ENCODE data around the gene PPM1K.

Gene PPM1K

DNA sequence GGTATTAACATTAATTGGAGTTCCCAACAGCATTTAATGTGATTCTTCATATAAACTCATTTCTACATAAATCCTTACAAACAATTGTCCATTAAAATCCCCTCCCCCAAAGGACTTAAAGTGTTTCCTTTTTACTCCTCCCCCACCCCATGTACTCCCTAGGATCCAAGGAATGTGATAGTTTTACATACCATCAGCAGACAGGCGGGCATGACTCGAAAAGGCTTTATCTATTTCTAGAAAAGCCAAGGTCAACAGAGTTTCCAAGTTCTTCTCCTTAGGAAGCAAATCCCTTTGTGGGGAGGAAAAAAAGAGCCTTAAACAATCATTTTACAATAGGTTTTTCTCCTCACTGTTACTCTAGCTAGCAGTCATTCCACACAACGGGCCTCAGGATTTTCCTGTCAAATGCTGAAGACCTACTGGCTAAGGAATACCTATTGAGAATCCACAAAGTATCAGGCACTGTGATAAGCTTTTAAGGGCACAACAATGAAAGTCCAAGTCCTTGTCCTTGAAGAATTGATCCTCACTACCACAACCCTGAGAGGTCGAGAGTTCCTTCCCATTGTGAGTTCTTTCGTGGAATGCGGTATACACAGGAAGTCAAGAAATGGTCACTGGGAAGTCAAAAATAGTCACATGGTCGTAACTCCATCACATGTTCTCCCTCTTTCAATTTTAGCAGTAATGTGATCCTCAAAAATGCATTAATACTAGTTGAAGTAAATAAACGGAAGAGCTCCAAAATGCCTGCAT is 7.2 kb downstream of the PPM1K start:
- no peak for DNase-seq (ENCODE audit: low read depth)

DNA sequence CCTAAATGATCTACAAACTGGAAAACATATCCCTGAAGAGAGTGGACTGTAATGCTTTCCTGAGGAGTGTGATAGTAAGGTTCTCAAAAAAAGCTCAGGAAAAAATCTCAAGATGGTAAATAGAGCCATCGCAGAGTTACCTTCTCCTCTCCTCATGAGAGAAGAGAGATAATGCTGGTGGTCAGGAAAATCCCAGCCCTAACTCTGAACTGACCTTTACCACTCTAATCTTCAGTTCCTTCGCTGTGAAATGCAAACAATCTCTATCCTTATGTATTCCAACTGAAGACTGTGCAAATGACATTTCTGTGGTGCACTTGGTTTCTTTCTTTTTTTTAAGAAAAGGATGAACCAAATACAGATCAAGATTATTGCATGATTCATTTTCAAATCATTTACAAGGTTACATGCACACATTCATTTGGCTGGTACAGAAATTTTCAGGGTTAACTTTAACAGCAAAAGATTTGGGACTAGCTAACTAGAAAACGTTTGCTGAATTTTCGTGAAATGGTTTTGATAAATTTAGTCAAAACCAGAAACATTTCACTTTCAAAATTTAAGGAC is 8.3 kb downstream of the PPM1K start:
- DNase-seq (ENCODE audit: low read depth), result no peak

DNA sequence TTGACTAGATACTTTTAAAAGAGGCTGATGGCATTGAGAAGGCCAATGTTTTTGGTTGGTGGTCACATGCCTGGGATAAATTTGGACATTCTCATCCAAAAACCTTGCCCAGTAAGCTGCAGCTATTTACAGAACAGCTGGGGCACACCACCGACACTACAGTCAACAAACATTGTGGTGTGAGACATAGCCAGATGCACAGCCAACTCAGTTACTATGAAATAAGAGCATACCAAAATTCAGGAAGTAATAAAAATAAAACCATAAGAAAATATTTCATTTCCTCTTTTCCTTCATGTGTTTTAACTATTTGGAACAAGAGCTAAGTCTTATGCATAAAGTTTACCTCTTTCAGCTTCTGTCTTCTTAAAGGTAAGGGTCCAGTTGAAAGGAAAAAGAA is 8.8 kb downstream of the PPM1K start:
- DNase-seq (ENCODE audit: low read depth), result no peak

- no peak for DNase-seq (ENCODE audit: low read depth)
Measured at GRCh38 chr4:88268913-88269312, 15.4 kb downstream of the PPM1K start.

GRCh38 chr4:88264336-88264735 is 20.0 kb downstream of the PPM1K start:
- no peak for DNase-seq (ENCODE audit: low read depth)

- no peak for DNase-seq (ENCODE audit: low read depth)
Measured at GRCh38 chr4:88257726-88258125, 26.6 kb downstream of the PPM1K start.

DNA sequence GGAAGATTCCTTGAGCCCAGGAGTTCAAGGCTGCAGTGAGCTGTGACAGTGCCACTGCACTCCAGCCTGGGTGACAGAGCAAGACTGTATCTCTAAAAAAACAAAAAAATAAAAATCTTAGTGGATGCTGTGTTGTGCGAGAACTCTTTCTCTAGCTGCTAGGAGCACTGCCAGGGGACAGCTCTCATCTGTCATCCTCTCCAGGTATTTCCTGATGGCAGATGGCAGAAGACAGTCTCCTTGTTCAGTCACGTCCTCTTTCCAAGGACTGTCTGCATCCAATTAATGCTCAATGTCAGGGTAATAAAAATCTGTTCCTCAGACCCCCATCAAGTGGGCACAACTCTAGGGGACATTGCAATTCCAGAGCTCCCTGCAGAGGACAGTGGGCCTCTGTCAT is 29.2 kb downstream of the PPM1K start:
- no peak for DNase-seq (ENCODE audit: low read depth)

GRCh38 chr4:88251924-88252323 is 32.4 kb downstream of the PPM1K start:
- no peak for DNase-seq (ENCODE audit: low read depth)

GRCh38 chr4:88247148-88247547 is 37.2 kb downstream of the PPM1K start:
- no peak for DNase-seq (ENCODE audit: low read depth)

DNA sequence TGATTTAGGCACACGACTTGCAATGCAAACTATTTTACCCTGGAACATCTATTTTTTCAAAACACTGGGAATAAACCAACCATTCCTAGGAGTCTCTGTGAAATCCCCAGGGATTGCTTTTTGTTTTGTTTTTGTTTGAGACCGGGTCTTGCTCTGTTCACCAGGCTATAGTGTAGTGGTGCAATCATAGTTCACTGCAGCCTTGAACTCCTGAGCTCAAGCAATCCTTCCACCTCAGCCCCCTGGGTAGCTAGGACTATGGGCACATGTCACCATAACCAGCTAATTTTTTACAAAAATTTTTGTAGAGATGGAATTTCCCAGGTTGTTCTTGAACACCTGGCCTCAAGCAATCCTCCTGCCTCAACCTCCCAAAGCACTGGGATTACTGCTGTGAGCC is 37.8 kb downstream of the PPM1K start:
- no peak for DNase-seq (ENCODE audit: low read depth)

GRCh38 chr4:88244816-88245579 is 39.4 kb downstream of the PPM1K start:
- DNase-seq (ENCODE audit: low read depth), result no peak

DNA sequence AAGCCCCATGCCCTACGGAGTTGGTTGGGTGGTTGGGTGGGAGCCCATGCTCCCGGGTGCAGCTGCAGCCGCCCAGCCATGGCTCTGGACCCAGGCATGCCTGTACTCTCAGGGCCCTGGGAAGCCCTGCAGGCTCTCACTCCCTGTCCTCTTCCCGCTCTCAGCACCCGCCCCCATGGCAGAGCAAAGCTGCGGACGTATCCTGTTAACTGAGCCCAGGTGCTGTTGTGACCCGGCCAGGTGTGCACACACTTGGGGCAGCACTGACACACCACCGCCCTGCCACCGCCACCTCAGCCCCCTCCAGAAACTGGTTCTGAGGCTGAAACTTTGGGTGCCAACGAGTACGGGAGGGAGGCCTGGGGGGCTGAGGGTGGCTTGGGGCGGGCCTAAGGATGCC is 40.3 kb downstream of the PPM1K start:
- no peak for DNase-seq (ENCODE audit: low read depth)

GRCh38 chr4:88242144-88242543 is 42.2 kb downstream of the PPM1K start:
- no peak for DNase-seq (ENCODE audit: low read depth)

DNA sequence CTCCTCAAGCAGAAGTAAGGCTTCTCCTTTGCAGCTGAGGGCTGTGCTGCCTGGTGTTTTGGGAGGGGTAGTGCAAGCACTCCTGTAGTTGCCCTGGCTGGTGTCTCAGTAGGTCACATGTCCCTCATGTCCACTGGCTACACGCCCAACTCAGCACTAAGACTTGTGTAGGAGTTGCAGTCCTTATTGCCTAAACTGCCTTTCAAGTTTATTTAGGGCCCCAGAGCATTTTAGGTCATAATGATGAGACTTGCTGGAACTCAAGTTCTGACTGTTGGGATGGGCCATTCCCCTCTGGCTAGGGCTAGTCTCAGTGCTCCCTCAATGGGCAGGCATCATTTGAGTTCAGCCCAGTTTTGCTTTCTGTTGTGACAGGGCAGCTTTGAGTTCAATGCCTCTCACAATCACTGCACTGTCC is 44.1 kb downstream of the PPM1K start:
- DNase-seq (ENCODE audit: low read depth), result no peak

DNA sequence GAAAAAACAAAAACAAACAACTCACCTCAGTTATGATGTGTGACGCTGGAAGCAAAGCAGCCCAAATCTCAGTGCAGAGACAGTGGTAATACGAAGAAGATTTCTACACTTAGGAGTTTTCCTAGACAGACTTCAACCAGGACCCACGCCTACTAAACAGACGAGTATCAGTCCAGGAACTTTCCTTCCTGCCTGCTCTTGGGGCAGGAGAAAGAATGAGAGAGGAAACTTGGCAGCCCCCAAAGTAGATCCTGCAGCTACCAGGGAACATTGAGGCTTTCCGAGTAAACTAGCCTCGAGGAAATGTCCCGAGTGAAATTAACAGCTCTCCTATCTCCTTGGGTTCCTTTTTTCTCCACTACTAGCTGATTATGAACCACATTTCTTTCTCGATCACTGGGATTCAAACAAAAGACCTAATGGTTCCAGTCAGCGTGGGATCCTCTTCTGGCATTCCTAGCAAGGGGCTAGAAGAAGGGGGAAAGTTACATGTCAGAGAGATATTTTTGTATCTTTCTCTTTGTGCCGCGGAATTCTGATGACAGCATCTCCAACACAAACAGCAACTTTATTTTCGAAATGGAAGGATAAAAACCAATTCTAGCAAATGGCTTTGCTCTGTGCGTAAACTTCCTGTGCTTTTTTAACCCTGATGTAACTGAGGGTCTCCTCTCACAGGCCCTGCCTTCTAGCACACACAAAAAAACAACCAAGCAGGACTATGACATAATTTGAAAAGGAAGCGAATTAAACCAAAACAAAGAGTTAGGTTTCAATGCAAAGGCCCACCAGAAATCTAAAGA is 53.2 kb downstream of the PPM1K start:
- DNase-seq (ENCODE audit: low read depth), result no peak

DNA sequence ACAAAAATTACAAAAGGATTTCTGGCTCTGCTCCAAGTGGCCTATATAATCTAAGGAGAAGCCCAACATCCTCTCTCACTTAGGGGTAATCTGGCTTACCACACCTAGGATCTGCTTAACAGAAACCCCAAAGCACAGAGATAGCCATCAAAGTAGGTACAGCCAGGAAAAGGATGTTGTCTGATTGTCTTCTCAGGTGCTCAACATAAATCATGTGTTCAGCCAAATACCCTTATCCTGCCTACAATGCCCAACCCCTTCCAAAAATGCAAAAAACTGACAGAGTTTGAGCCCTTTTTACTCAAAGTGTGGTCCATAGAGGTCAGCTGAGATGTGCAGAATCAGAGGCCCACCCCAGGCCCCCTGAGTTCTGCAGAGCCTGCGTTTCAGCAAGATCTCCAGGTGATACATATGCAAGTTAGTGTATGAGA is 53.9 kb downstream of the PPM1K start:
- DNase-seq (ENCODE audit: low read depth), result no peak

- DNase-seq (ENCODE audit: low read depth), result no peak
Measured at GRCh38 chr4:88227734-88228133, 56.6 kb downstream of the PPM1K start.

GRCh38 chr4:88226143-88226542 is 58.2 kb downstream of the PPM1K start:
- no peak for DNase-seq (ENCODE audit: low read depth)

DNA sequence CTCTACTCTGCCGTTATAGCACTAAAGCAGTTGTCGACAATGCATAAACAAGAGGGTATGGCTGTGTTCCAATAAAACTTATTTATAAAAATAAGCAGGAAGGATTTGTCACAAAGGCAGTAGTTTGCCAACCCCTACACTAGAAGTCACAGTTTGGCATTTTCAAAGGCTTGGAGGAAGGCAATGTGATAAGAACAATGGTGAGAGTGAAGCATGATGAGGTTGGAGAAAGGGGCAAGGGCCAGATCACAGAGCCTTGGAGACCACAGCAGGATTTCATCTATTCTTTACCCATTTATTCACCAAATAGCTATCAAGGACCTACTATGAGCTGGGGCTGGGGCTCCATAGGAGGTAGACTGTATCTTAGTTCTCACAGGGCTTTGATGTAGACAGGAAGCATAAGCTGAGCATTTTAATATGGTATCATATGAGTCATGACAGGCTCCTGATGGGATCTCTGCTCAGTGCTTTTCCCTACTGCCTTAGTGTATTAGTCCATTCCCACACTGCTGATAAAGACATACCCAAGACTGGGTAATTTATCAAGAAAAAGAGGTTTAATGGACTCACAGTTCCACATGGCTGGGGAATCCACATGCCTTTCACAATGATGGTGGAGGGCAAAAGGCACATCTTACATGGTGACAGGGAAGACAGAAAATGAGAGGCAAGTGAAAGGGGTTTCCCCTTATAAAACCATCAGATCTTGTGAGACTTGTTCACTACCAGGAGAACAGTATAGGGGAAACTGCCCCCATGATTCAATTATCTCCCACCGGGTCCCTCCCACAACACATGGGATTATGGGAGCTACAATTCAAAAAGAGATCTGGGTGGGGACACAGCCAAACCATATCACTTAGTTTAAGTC is 58.9 kb downstream of the PPM1K start:
- DNase-seq (ENCODE audit: low read depth), result no peak

GRCh38 chr4:88223516-88223915 is 60.8 kb downstream of the PPM1K start:
- DNase-seq (ENCODE audit: low read depth), result no peak

GRCh38 chr4:88219099-88219498 is 65.3 kb downstream of the PPM1K start:
- DNase-seq (ENCODE audit: low read depth), result no peak

Data from activated T-helper 9 cell treated with anti-CD3 and anti-CD28 coated beads, Interleukin-2, amount 50 U/mL, for 16 hours (primary cell).